Activated CD8-positive, alpha-beta memory T cell treated with anti-CD3 and anti-CD28 coated beads, Interleukin-2, amount 10 ng/mL, durations not matched to agents 7 days and 5 days (primary cell): ENCODE results near the gene TXLNA. TPM values are rescaled to one million over a fixed set of nuclear protein-coding genes. Genes with fewer than 3 reads are reported as not detected.

Source experiments
- ATAC-seq: fragments of 150-1000 bp; cut with Tn5 transposase; one replicate; pipeline ENCODE4 v1.10.0; 2021; ENCODE audit warnings: moderate library complexity
- CTCF ChIA-PET: fragments of 350-600 bp; sonication (Branson Sonifier 250); formaldehyde crosslinking; loops from one replicate; lab custom pipeline; 2021; ENCODE audit warnings: antibody characterized with exemption; lab: Charles Lee
- DNase-seq: peaks from one replicate; pipeline ENCODE4 v3.0.0-alpha.2; 2020
- H3K27ac Mint-ChIP-seq: one replicate; pipeline ENCODE4 v1.8.0; 2021; ENCODE audit warnings: mild to moderate bottlenecking, mixed read lengths
- H3K27me3 Mint-ChIP-seq: one replicate; pipeline ENCODE4 v1.8.0; 2021; ENCODE audit warnings: mixed read lengths
- H3K36me3 Mint-ChIP-seq: one replicate; pipeline ENCODE4 v1.8.0; 2021; ENCODE audit warnings: mild to moderate bottlenecking, mixed read lengths
- H3K4me1 Mint-ChIP-seq: one replicate; pipeline ENCODE4 v1.8.0; 2021; ENCODE audit warnings: mixed read lengths
- H3K4me3 Mint-ChIP-seq: one replicate; pipeline ENCODE4 v1.8.0; 2021; ENCODE audit warnings: mild to moderate bottlenecking, moderate library complexity, mixed read lengths
- H3K9me3 Mint-ChIP-seq: one replicate; pipeline ENCODE4 v1.8.0; 2022; ENCODE audit warnings: low read depth, mixed read lengths
- total RNA-seq, 2 experiments: library from RNA; stranded (reverse); gene quantifications; one replicate each; pipeline ENCODE4 v1.2.3, GENCODE V29; 2021

Gene TXLNA
- total RNA-seq, 2 experiments from 2014 or later = 85.8 to 104 TPM

- H3K27me3 Mint-ChIP-seq = no peaks in the 10 kb centered on the region
- H3K4me1 Mint-ChIP-seq = peaks cover 13% of the 10 kb centered on the region
- no peak overlapping the region for H3K27ac Mint-ChIP-seq
- no peak for ATAC-seq
- DNase-seq = no peak
- H3K36me3 Mint-ChIP-seq = peaks cover 37% of the 10 kb centered on the region
- no peak overlapping the region for H3K4me3 Mint-ChIP-seq
- no peaks in the 10 kb centered on the region for H3K9me3 Mint-ChIP-seq
- CTCF ChIA-PET = no interaction called here
These were observed 8.5 kb upstream of the TXLNA start for GRCh38 chr1:32170991-32171390.

DNA sequence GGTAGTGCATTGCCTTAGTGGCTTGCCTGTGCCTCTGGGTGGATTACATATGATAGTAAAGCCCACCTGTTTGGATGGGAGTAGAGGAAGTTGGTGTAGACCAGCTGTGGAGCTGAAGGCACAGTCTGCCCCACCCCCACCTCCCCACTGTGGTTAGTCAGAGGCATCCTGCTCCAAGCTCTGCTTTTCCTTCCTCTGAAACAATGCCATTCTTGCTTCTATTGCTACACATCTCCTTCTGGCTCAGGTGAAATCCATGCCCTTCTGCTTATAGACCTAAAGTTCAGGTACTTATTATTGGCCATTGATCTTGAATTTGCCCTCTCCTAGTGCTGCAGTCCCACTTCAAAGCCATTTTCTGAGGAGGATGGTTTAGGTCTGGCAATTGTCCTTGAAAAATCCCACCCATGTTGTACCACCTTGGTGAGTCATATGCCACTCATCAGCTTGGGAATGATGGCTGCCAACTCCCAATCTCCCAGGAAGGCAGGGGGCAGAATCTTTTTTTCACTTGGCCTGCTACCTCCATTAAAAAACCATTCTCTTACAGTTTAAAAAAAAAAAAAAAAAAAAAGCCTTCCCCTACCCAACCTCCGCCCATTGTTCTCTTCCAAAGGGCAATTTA lies 6.7 kb upstream of the TXLNA start:
- CTCF ChIA-PET = interaction anchor here (0.6 to 1.3 kb wide), 4 partner anchors 16 to 63 kb away, joined by 3 read pairs; no protein-coding TSS in a partner anchor
- Mint-ChIP-seq H3K4me1 (peaks cover 13% of the 10 kb centered on the region), H3K27ac (no peak overlapping the region), H3K36me3 (peaks cover 33% of the 10 kb centered on the region), H3K4me3 (no peak overlapping the region), H3K9me3 (no peaks in the 10 kb centered on the region), H3K27me3 (no peaks in the 10 kb centered on the region)
- ATAC-seq = no peak
- no peak for DNase-seq

- Mint-ChIP-seq H3K4me1 (peaks cover 30% of the 10 kb centered on the region), H3K27ac (peak overlapping the region; percentile 98), H3K4me3 (peak overlapping the region; percentile 81), H3K36me3 (peaks cover 32% of the 10 kb centered on the region), H3K27me3 (no peaks in the 10 kb centered on the region), H3K9me3 (no peaks in the 10 kb centered on the region)
- CTCF ChIA-PET = interaction anchor here (0.7 to 3.5 kb wide), 8 partner anchors 16 to 287 kb away, joined by 3 to 18 read pairs (median 10); partner anchors contain the start of genes CCDC28B, HDAC1, KPNA6 and TMEM39B
- no peak for ATAC-seq
- DNase-seq = no peak
These were observed 889 bp upstream of the TXLNA start for GRCh38 chr1:32178380-32179192.

GRCh38 chr1:32179193-32179442 lies 357 bp upstream of the TXLNA start:
- Mint-ChIP-seq H3K36me3 (peaks cover 37% of the 10 kb centered on the region), H3K27ac (peak overlapping the region; percentile 98), H3K9me3 (no peaks in the 10 kb centered on the region), H3K4me3 (peak overlapping the region; percentile 81), H3K4me1 (peaks cover 36% of the 10 kb centered on the region), H3K27me3 (no peaks in the 10 kb centered on the region)
- DNase-seq = no peak
- ATAC-seq = no peak
- CTCF ChIA-PET = interaction anchor here (0.7 to 3.5 kb wide), 9 partner anchors 15 to 287 kb away, joined by 3 to 18 read pairs (median 8); partner anchors contain the start of genes CCDC28B, HDAC1, KPNA6 and LCK

DNA sequence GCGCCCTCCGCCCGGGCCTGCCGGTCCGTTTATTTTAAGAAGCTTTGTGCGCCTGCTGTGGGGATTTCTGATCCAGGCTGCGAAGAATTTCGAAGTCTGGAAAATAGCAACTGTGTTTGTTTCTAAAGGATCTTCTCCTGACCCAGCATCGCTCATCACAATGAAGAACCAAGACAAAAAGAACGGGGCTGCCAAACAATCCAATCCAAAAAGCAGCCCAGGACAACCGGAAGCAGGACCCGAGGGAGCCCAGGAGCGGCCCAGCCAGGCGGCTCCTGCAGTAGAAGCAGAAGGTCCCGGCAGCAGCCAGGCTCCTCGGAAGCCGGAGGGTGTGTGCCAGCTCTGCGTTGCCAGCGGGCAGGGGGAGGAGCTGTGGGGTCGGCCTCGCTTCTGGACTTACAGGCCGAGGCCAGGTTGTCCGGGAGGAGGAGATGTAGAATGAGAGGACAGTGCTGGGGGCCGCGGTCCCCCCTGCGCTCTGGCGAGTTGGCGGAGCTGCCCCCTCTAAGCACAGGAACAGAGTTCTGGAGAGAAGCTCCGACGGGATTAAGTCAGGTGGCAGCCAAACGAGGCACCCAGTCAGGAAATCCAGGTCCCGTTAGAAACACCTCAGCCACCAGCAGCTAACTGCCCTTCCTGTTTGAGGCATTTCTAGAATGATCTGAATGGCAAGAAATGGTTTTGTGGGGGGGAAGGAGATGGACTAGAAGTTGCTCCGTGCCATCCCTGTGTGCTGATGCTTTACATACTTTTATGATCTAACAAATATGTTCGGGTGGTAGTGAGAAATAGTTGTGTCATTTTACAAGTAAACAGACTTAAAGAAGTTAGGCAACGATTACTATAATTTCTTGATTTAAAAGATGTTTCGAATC lies 948 bp downstream of the TXLNA start:
- Mint-ChIP-seq H3K4me3 (peak overlapping the region; percentile 81), H3K9me3 (no peaks in the 10 kb centered on the region), H3K27ac (peak overlapping the region; percentile 94), H3K27me3 (no peaks in the 10 kb centered on the region), H3K36me3 (peaks cover 46% of the 10 kb centered on the region), H3K4me1 (peaks cover 46% of the 10 kb centered on the region)
- DNase-seq (peak; percentile 69), ATAC-seq (peak; percentile 14)
- CTCF ChIA-PET = interaction anchor here (1.6 to 3.5 kb wide), 6 partner anchors 21 to 108 kb away, joined by 4 to 18 read pairs (median 12); partner anchors contain the start of genes CCDC28B, KPNA6, LCK and TMEM39B

- H3K9me3 Mint-ChIP-seq = no peaks in the 10 kb centered on the region
- no peak for ATAC-seq
- H3K36me3 Mint-ChIP-seq = peaks cover 47% of the 10 kb centered on the region
- no peak for DNase-seq
- CTCF ChIA-PET = interaction anchor here (1.2 to 3.5 kb wide), 5 partner anchors 20 to 108 kb away, joined by 3 to 18 read pairs (median 14); partner anchors contain the start of genes CCDC28B, KPNA6 and TMEM39B
- H3K27ac Mint-ChIP-seq = peak overlapping the region; percentile 94
- no peaks in the 10 kb centered on the region for H3K27me3 Mint-ChIP-seq
- H3K4me3 Mint-ChIP-seq = peak overlapping the region; percentile 81
- peaks cover 50% of the 10 kb centered on the region for H3K4me1 Mint-ChIP-seq
These were observed 1.6 kb downstream of the TXLNA start for GRCh38 chr1:32181065-32181464.

DNA sequence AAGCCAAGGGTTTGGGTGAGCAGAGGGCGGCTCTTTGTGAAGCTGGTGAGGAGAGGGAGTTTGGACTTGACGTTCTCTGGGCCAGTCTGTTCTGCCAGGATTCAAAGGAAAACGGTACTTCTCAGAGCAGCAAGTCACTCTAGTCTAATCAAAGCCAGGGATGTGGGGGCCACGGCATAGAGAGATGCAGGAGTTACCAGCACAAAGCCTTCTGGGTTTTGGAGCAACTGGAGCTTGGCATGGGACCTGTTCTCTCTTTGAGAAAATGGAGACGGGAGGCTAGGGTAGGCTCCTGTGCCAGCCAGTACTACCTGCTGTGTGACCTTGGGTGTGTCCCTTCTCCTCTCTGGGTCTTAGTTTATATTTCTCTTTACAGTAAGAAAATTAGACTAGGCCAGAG lies 2.1 kb downstream of the TXLNA start:
- CTCF ChIA-PET = interaction anchor here (1.0 to 3.5 kb wide), 6 partner anchors 12 to 109 kb away, joined by 3 to 18 read pairs (median 11); partner anchors contain the start of genes CCDC28B, KPNA6 and TMEM39B
- Mint-ChIP-seq H3K27ac (peak overlapping the region; percentile 94), H3K4me3 (peak overlapping the region; percentile 81), H3K4me1 (peaks cover 55% of the 10 kb centered on the region), H3K27me3 (no peaks in the 10 kb centered on the region), H3K9me3 (no peaks in the 10 kb centered on the region), H3K36me3 (peaks cover 52% of the 10 kb centered on the region)
- ATAC-seq (no peak), DNase-seq (no peak)

DNA sequence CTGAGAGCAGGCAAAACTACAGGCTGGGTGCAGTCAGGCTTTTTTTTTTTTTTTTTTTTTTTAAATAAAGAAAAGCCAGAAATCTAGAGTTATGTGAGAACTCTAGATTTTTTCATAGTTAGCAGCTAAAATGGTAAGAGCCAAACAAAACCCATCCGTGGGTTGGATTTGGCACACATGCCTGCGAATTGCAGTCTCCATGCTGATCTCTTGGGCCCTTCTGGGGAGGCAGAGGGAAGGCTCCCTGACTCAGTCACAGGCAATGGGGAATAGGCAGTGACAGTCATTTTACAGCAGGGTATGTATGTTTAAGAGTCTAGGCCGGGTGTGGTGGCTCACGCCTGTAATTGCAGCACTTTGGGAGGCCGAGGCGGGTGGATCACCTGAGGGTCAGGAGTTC lies 2.6 kb downstream of the TXLNA start:
- DNase-seq (no peak), ATAC-seq (no peak)
- Mint-ChIP-seq H3K27me3 (no peaks in the 10 kb centered on the region), H3K4me3 (peak overlapping the region; percentile 81), H3K9me3 (no peaks in the 10 kb centered on the region), H3K36me3 (peaks cover 54% of the 10 kb centered on the region), H3K27ac (peak overlapping the region; percentile 94), H3K4me1 (peaks cover 57% of the 10 kb centered on the region)
- CTCF ChIA-PET = interaction anchor here (1.0 to 3.5 kb wide), 3 partner anchors 11 to 66 kb away, joined by 3 to 18 read pairs (median 3); no protein-coding TSS in a partner anchor

GRCh38 chr1:32184650-32185049 lies 5.2 kb downstream of the TXLNA start:
- H3K4me3 Mint-ChIP-seq = no peak overlapping the region
- ATAC-seq = no peak
- H3K4me1 Mint-ChIP-seq = peaks cover 56% of the 10 kb centered on the region
- H3K27ac Mint-ChIP-seq = peak overlapping the region; percentile 57
- no peaks in the 10 kb centered on the region for H3K27me3 Mint-ChIP-seq
- no peak for DNase-seq
- peaks cover 70% of the 10 kb centered on the region for H3K36me3 Mint-ChIP-seq
- CTCF ChIA-PET = interaction anchor here (1.1 to 1.2 kb wide), 2 partner anchors 16 to 56 kb away, joined by 3 to 4 read pairs; no protein-coding TSS in a partner anchor
- H3K9me3 Mint-ChIP-seq = no peaks in the 10 kb centered on the region

DNA sequence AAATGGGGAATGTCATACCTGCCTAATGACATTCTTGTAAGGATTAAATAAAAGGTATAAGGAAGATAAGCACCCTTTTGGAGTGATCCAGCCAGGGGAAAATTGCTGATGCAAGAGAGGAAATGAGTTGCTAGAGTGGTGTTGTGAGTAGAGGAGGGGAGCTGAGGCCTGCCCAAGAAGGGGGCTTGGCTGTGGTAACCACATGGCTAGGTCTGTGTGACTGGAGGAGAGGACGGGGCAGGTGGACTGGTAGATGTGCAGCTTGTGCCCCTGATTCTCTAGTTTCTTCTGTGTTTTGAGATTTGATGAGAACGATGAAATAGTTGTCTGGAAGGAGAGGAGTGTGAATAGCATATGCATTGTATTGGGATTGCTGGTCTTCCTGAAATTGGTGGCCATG lies 6.6 kb downstream of the TXLNA start:
- no peaks in the 10 kb centered on the region for H3K9me3 Mint-ChIP-seq
- ATAC-seq (no peak), DNase-seq (no peak)
- no peaks in the 10 kb centered on the region for H3K27me3 Mint-ChIP-seq
- H3K27ac Mint-ChIP-seq = peak overlapping the region; percentile 88
- CTCF ChIA-PET = interaction anchor here (0.6 to 1.7 kb wide), 6 partner anchors 9 to 377 kb away, joined by 3 to 4 read pairs (median 4); no protein-coding TSS in a partner anchor
- peak overlapping the region; percentile 31 for H3K4me3 Mint-ChIP-seq
- H3K4me1 Mint-ChIP-seq = peaks cover 53% of the 10 kb centered on the region
- H3K36me3 Mint-ChIP-seq = peaks cover 70% of the 10 kb centered on the region

DNA sequence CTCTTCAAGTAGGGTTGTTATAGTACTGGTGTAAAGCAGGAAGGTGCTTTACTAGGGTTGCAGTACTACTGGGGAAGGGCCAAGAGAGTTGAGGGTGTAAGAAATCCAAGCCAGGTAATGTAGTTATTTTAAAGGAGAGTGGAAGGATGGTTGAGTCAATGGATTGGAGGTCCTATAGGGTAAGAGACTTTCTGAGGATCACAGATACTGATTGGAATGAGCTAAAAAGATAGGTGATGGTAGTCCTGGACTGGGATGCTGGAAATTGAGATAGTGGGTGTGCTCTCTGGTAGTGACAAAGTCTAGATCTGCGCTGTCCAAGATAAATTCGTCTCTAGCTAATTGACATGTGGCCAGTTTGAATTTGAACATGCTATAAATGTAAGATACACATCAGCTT lies 7.0 kb downstream of the TXLNA start:
- no peak overlapping the region for H3K4me3 Mint-ChIP-seq
- peak overlapping the region; percentile 88 for H3K27ac Mint-ChIP-seq
- no peaks in the 10 kb centered on the region for H3K27me3 Mint-ChIP-seq
- ATAC-seq (no peak), DNase-seq (no peak)
- H3K4me1 Mint-ChIP-seq = peaks cover 49% of the 10 kb centered on the region
- peaks cover 69% of the 10 kb centered on the region for H3K36me3 Mint-ChIP-seq
- no peaks in the 10 kb centered on the region for H3K9me3 Mint-ChIP-seq
- CTCF ChIA-PET = interaction anchor here (0.6 to 1.7 kb wide), 5 partner anchors 8 to 273 kb away, joined by 3 to 4 read pairs (median 4); no protein-coding TSS in a partner anchor

DNA sequence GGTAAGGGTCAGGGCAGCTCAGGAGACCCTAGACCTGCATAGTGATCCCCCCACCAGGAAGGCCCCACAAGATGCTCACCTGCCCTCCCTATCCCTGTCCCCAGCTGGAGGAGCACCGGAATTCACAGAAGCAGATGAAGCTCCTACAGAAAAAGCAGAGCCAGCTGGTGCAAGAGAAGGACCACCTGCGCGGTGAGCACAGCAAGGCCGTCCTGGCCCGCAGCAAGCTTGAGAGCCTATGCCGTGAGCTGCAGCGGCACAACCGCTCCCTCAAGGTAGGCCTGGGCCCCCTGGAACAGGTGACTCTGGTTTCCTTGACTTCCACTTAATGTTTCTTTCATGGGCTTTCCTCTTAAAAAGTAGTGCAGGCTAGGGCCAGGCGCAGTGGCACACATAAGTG lies 8.4 kb downstream of the TXLNA start:
- Mint-ChIP-seq H3K4me3 (no peak overlapping the region), H3K27ac (no peak overlapping the region), H3K9me3 (no peaks in the 10 kb centered on the region), H3K36me3 (peaks cover 67% of the 10 kb centered on the region), H3K4me1 (peaks cover 44% of the 10 kb centered on the region), H3K27me3 (no peaks in the 10 kb centered on the region)
- DNase-seq (no peak), ATAC-seq (no peak)
- CTCF ChIA-PET = interaction anchor here (0.7 kb wide), 1 partner anchor 256 kb away, joined by 3 read pairs; no protein-coding TSS in a partner anchor
